HG02852 (cell line): ENCODE results near the gene JUP.
"Not testable (repeated sequence)": the region's sequence is repeated elsewhere in the genome, so short reads cannot be mapped to it uniquely, and the experiment has no call there.

Experiments
- ATAC-seq: cut with Tn5 transposase; IDR thresholded peaks from one replicate; pipeline ENCODE4 v1.9.1; 2021; ENCODE audit warnings: mild to moderate bottlenecking, moderate library complexity; ENCODE audit not compliant: unreplicated experiment

The JUP gene

GRCh38 chr17:41781404-41782110 lies 5.0 kb downstream of the JUP start:
- no peak for ATAC-seq

- ATAC-seq, result no peak
Measured at GRCh38 chr17:41779954-41780353, 6.6 kb downstream of the JUP start.

- no peak for ATAC-seq
Measured at GRCh38 chr17:41777574-41778188, 8.8 kb downstream of the JUP start.

GRCh38 chr17:41777157-41777573 lies 9.3 kb downstream of the JUP start:
- no peak for ATAC-seq

- ATAC-seq, result not testable (repeated sequence)
Measured at GRCh38 chr17:41776262-41776900, 10.1 kb downstream of the JUP start.

GRCh38 chr17:41775394-41776226 lies 10.9 kb downstream of the JUP start:
- ATAC-seq, result no peak

- no peak for ATAC-seq
Measured at GRCh38 chr17:41773731-41774193, 12.7 kb downstream of the JUP start.

GRCh38 chr17:41773190-41773588 lies 13.3 kb downstream of the JUP start:
- no peak for ATAC-seq

- ATAC-seq, result no peak
Measured at GRCh38 chr17:41772586-41773189, 13.8 kb downstream of the JUP start.

- ATAC-seq, result no peak
Measured at GRCh38 chr17:41772218-41772585, 14.3 kb downstream of the JUP start.

- no peak for ATAC-seq
Measured at GRCh38 chr17:41771389-41772206, 14.9 kb downstream of the JUP start.

- ATAC-seq, result no peak
Measured at GRCh38 chr17:41769985-41770384, 16.5 kb downstream of the JUP start.

GRCh38 chr17:41769346-41769862 lies 17.1 kb downstream of the JUP start:
- no peak for ATAC-seq

GRCh38 chr17:41768682-41769288 lies 17.7 kb downstream of the JUP start:
- ATAC-seq, result no peak

GRCh38 chr17:41767324-41768042 lies 19.0 kb downstream of the JUP start:
- no peak for ATAC-seq

- ATAC-seq, result no peak
Measured at GRCh38 chr17:41766135-41766534, 20.4 kb downstream of the JUP start.

- ATAC-seq, result no peak
Measured at GRCh38 chr17:41763327-41763726, 23.2 kb downstream of the JUP start.

- ATAC-seq, result no peak
Measured at GRCh38 chr17:41762841-41763240, 23.7 kb downstream of the JUP start.

- no peak for ATAC-seq
Measured at GRCh38 chr17:41762391-41762790, 24.1 kb downstream of the JUP start.
